Measurements from ENCODE around the gene EXOC4.

DNA sequence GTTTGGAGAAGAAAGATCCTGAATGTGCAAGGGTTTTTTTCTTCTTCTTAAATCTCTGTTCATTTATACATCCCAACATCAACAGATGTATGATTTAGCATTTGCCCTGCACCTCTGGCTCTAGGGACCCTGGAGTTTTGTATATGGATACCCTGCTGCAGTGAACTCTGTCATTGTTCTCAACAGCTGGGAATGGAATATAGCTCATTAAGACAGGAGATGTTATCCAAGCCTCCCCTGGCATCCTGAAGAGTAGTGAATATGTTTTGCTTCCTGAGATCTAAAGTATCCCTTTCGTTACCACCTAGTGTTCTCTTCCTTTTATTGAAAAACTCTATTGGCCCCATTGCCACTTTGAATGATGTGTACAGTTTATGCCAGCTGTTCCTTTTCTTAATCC lies 275.9 kb downstream of the EXOC4 start:
- TF ChIP-seq GATA3 (IDR thresholded peaks at IDR 0.05; ENCODE audit: low read depth, low read length) (peak; percentile 14; the same call in 1 of the 2 replicates), GATA2 (IDR thresholded peaks at IDR 0.05; ENCODE audit: low read depth, low read length) (peak; percentile 54)

Data from SH-SY5Y (cell line).